ENCODE data around the gene MAML2.

GRCh38 chr11:96290031-96290430 is 53.0 kb downstream of the MAML2 start:
- no peak for TF ChIP-seq GABPA (IDR thresholded peaks at IDR 0.05; ENCODE audit: low read depth, low read length)
- TF ChIP-seq GABPA (CRISPR knock-in tag; IDR thresholded peaks at IDR 0.05; ENCODE audit: low read depth), result no peak
- TF ChIP-seq GLMP (CRISPR knock-in tag; IDR thresholded peaks at IDR 0.05; ENCODE audit: borderline replicate concordance), result no peak
- TF ChIP-seq SP2 (CRISPR knock-in tag; IDR thresholded peaks at IDR 0.05), result no peak
- no peak for TF ChIP-seq AGO2 (optimal IDR thresholded peaks at IDR 0.05; ENCODE audit: low read depth, low read length)
- no peak for TF ChIP-seq REST (IDR thresholded peaks at IDR 0.05; ENCODE audit: borderline replicate concordance in 1 of 2, low read depth in 1 of 2, low read length in 2 of 2)
- no peak for TF ChIP-seq ZKSCAN5 (CRISPR knock-in tag; IDR thresholded peaks at IDR 0.05)
- no peak for TF ChIP-seq MLX (CRISPR knock-in tag; IDR thresholded peaks at IDR 0.05)
- TF ChIP-seq SCMH1 (CRISPR knock-in tag; IDR thresholded peaks at IDR 0.05; ENCODE audit: borderline replicate concordance), result no peak
- no peak for TF ChIP-seq GZF1 (CRISPR knock-in tag; IDR thresholded peaks at IDR 0.05)
- no peak for TF ChIP-seq CTCF (CRISPR knock-in tag; IDR thresholded peaks at IDR 0.05)
- no peak for TF ChIP-seq ZSCAN30 (CRISPR knock-in tag; IDR thresholded peaks at IDR 0.05)
